Type B pancreatic cell (in vitro differentiated cells): ENCODE data around the gene CORIN. TPM values are rescaled to one million over a fixed set of nuclear protein-coding genes. Genes with fewer than 3 reads are reported as not detected.

Experiments used
- DNase-seq: peaks from one replicate; pipeline ENCODE4 v3.0.0; 2021; ENCODE audit warnings: mixed read lengths; ENCODE audit not compliant: unreplicated experiment; ENCODE audit errors: extremely low spot score
- H3K27ac Mint-ChIP-seq: 2 replicates; pipeline ENCODE4 v1.8.0; 2021; ENCODE audit warnings: mild to moderate bottlenecking, mixed read lengths
- H3K27me3 Mint-ChIP-seq: 2 replicates; pipeline ENCODE4 v1.8.0; 2021; ENCODE audit warnings: mixed read lengths
- H3K36me3 Mint-ChIP-seq: 2 replicates; pipeline ENCODE4 v1.8.0; 2021; ENCODE audit warnings: mixed read lengths
- H3K4me1 Mint-ChIP-seq: one replicate; pipeline ENCODE4 v1.8.0; 2021; ENCODE audit warnings: mixed read lengths; ENCODE audit not compliant: unreplicated experiment
- H3K4me3 Mint-ChIP-seq: 2 replicates; pipeline ENCODE4 v1.8.0; 2021; ENCODE audit warnings: mild to moderate bottlenecking, mixed read lengths
- H3K9me3 Mint-ChIP-seq: 2 replicates; pipeline ENCODE4 v1.8.0; 2021; ENCODE audit warnings: mixed read lengths
- total RNA-seq: library from RNA; stranded (reverse); gene quantifications from 2 replicates; pipeline ENCODE4 v1.2.1, GENCODE V29; 2021; ENCODE audit warnings: low replicate concordance
- TF ChIP-seq, protein P1 (sequence below): fragments of 200-600 bp; sonication (generic); conservative IDR thresholded peaks from 2 replicates; pipeline ENCODE4 v1.5.0; 2021; ENCODE audit warnings: antibody characterized with exemption, mild to moderate bottlenecking

Gene CORIN
- total RNA-seq, 1 donor from 2014 or later = 34.6 TPM

DNA sequence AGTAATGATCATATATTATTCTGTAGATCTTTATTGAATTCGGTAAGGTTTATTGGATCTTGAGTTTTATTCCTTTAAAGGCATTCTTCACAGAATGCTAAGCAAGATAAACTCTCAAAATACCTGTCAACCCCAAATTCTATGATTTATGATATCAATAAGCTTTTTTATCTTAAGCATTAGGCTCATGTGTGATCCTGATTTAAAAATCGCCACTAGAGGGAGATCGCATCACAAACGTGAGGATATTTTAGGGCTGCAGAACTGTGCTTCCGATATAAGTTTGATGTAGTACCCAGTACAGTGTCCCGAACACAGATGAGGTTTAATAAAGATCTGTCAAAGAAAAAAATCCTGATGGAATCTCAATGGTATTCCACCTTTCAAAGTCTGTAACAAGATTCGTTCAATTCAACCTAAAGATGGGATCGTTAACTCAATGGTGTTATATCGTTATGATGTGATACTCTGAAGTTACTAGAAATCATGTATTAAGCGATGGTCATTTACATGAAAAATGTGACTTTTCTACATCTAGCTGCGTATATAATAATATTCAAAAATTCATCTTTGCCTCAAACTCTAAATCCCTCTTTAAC, 169.0 kb downstream of the CORIN start:
- TF ChIP-seq, protein P1, sequence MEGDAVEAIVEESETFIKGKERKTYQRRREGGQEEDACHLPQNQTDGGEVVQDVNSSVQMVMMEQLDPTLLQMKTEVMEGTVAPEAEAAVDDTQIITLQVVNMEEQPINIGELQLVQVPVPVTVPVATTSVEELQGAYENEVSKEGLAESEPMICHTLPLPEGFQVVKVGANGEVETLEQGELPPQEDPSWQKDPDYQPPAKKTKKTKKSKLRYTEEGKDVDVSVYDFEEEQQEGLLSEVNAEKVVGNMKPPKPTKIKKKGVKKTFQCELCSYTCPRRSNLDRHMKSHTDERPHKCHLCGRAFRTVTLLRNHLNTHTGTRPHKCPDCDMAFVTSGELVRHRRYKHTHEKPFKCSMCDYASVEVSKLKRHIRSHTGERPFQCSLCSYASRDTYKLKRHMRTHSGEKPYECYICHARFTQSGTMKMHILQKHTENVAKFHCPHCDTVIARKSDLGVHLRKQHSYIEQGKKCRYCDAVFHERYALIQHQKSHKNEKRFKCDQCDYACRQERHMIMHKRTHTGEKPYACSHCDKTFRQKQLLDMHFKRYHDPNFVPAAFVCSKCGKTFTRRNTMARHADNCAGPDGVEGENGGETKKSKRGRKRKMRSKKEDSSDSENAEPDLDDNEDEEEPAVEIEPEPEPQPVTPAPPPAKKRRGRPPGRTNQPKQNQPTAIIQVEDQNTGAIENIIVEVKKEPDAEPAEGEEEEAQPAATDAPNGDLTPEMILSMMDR = peak; percentile 92
- no peak overlapping the region for H3K4me3 Mint-ChIP-seq
- no peaks in the 10 kb centered on the region for H3K36me3 Mint-ChIP-seq
- DNase-seq = no peak
- H3K4me1 Mint-ChIP-seq = peaks cover 10% of the 10 kb centered on the region
- H3K27me3 Mint-ChIP-seq = no peaks in the 10 kb centered on the region
- H3K27ac Mint-ChIP-seq = no peak overlapping the region
- H3K9me3 Mint-ChIP-seq = no peaks in the 10 kb centered on the region

DNA sequence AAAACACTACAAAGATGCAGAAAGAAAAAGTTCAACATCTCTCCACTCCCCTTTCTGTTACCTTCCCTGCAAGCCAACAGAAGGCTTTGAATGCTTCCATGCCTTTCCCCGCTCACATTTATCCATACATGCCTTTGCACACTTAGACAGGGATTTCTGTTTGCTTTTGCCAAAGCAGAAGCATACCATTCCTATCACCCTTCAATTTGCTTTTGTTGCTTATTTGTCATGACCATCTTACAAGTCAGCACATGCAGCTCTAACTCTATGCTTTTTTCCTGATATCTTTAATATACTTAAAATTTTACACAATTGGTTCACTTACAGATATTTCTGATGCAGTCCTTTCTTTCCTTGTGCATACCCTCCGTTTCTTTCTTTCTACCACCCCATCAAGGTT, 169.6 kb downstream of the CORIN start:
- Mint-ChIP-seq H3K27me3 (no peaks in the 10 kb centered on the region), H3K9me3 (no peaks in the 10 kb centered on the region), H3K4me1 (peaks cover 10% of the 10 kb centered on the region), H3K4me3 (no peak overlapping the region), H3K36me3 (no peaks in the 10 kb centered on the region), H3K27ac (no peak overlapping the region)
- TF ChIP-seq, protein P1 = no peak
- no peak for DNase-seq

DNA sequence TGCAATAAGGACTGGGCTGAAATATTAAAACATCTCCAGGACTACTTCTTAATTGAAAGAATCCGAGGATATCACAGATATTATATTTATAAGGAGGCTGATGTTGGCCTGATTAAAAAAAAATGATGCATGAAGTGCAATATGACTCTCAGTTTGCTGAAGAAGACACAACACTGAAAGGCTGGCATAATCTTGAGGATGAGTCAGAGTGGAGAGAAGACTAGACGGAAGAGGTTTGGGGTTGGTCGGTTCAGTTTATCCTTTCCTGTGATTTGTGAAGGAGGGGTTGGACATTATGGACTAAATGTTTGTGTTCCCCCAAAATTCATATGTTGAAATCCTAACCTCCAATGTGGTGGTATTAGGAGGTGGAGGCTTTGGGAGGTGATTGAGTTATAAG, 170.3 kb downstream of the CORIN start:
- no peaks in the 10 kb centered on the region for H3K36me3 Mint-ChIP-seq
- no peak for DNase-seq
- no peaks in the 10 kb centered on the region for H3K27me3 Mint-ChIP-seq
- TF ChIP-seq, protein P1 = no peak
- H3K9me3 Mint-ChIP-seq = no peaks in the 10 kb centered on the region
- no peak overlapping the region for H3K4me3 Mint-ChIP-seq
- H3K27ac Mint-ChIP-seq = no peak overlapping the region
- H3K4me1 Mint-ChIP-seq = peaks cover 10% of the 10 kb centered on the region

DNA sequence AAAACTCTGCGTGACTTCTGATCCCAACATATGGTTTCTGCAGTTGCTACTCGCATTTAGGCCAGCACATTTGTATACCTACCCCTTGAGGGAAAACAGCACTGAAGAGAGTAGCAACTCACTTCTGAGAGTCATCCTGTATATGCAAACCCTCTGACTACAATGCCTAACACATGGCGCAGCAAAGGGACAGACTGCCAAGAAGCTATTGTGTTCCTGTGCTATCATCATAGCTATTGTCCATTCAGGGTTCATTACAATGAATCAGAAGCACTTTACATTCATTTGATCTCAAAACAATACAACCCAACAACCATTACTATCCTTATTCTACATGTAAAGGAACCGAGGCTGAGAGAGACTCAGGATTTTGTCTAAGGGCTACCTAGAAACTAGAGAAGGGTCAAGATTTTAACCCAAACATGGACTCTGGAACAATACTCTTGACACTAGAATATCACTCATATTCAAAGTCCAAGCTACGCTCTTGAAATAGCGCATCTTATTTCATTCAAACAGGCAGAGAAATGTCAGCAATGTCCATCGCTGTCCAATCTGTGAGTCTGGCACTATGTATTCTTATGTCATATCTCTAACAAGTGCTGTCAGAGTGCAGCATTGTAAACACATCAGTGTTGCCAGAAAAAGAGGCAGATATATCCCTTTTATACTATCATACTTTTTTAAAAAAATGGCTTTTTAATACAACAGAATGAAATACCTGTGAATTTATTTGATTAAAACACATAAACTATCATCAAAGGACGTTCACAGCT, 173.6 kb downstream of the CORIN start:
- peaks cover 3% of the 10 kb centered on the region for H3K4me1 Mint-ChIP-seq
- TF ChIP-seq, protein P1 = no peak
- no peak for DNase-seq
- no peak overlapping the region for H3K4me3 Mint-ChIP-seq
- H3K27me3 Mint-ChIP-seq = no peaks in the 10 kb centered on the region
- H3K36me3 Mint-ChIP-seq = no peaks in the 10 kb centered on the region
- no peaks in the 10 kb centered on the region for H3K9me3 Mint-ChIP-seq
- no peak overlapping the region for H3K27ac Mint-ChIP-seq

DNA sequence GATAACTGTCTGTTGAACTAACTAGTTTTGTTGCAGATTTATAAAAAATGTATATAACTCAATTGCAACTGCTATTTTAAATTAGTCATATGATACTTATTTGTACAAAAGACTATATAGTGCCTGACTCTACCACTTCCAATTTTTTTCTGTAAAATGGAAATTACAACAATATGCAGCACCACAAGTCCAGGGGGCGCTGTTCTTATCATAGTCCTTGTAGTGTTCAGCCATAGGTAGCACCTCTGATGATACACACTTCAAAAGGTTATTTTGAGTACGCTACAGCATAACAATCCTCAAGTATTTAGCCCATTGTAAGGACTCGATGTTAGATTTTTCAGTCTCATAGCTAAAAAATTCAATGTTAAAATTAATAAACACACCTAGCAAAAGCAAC, 174.9 kb downstream of the CORIN start:
- DNase-seq = no peak
- Mint-ChIP-seq H3K36me3 (no peaks in the 10 kb centered on the region), H3K27me3 (no peaks in the 10 kb centered on the region), H3K4me3 (no peak overlapping the region), H3K27ac (no peak overlapping the region), H3K9me3 (no peaks in the 10 kb centered on the region), H3K4me1 (no peaks in the 10 kb centered on the region)
- TF ChIP-seq, protein P1 = peak; percentile 59
